Vagina (tissue), 2 donors: ENCODE data around the gene AGAP3.

Experiments
- CTCF ChIP-seq, 3 experiments: fragments of 450-650 bp in 2 of 3; fragments of 200-600 bp in 1 of 3; sonication (generic) in 1 of 3; IDR thresholded peaks; one replicate each; pipeline ENCODE4 v1.5.1; 2017 to 2019; ENCODE audit warnings: antibody characterized with exemption in 3 of 3, mild to moderate bottlenecking in 2 of 3, moderate library complexity in 2 of 3
- POLR2AphosphoS5 ChIP-seq, 2 donors: sonication (generic); formaldehyde crosslinking; IDR thresholded peaks; one replicate each; pipeline ENCODE4 v1.9.0; 2017; ENCODE audit warnings: antibody characterized with exemption in 2 of 2, mild to moderate bottlenecking in 2 of 2, low read depth in 1 of 2; ENCODE audit not compliant: insufficient read depth in 1 of 2

- peak; percentile 99 to 100 (median 100) for TF ChIP-seq CTCF (IDR thresholded peaks at IDR 0.05)
- peak; percentile 27 to 52 for TF ChIP-seq POLR2AphosphoS5 (IDR thresholded peaks at IDR 0.05; ENCODE audit: insufficient read depth in 1 of 2, low read depth in 1 of 2)
These were observed 86.2 kb downstream of the AGAP3 start for GRCh38 chr7:151172273-151173141.
